CD14-positive monocyte (primary cell): ENCODE results near the gene EGLN1. TPM values are rescaled to one million over a fixed set of nuclear protein-coding genes. Genes with fewer than 3 reads are reported as not detected.

Experiments used
- DNase-seq, 3 donors: peaks; one replicate each; pipeline ENCODE4 v3.0.0-alpha.2; 2011 to 2022
- H2AFZ ChIP-seq: 2 replicates; pipeline ENCODE4 v1.6.0; 2012; ENCODE audit warnings: mild to moderate bottlenecking, low read depth, low read length, inconsistent platforms; ENCODE audit not compliant: insufficient read depth, poor library complexity, severe bottlenecking
- H3K27ac ChIP-seq, 2 donors: 1 replicate in 1 of 2; 2 replicates in 1 of 2; pipeline ENCODE4 v1.5.1; 2012 to 2013; ENCODE audit warnings: low read length in 2 of 2, control low read depth in 1 of 2, inconsistent platforms in 1 of 2, low read depth in 1 of 2, mild to moderate bottlenecking in 1 of 2
- H3K27me3 ChIP-seq, 2 donors: one replicate each; pipeline versions ENCODE4 v1.6.0 to v1.6.1; 2011 to 2013; ENCODE audit warnings: low read length in 2 of 2; ENCODE audit not compliant: control insufficient read depth in 2 of 2, insufficient read depth in 2 of 2
- H3K36me3 ChIP-seq, 2 donors: replicated peaks in 1 of 2; 1 replicate in 1 of 2; 2 replicates in 1 of 2; pipeline versions ENCODE4 v1.5.1 to v1.6.1; 2012 to 2013; ENCODE audit warnings: low read length in 2 of 2, control low read depth in 1 of 2, inconsistent platforms in 1 of 2, mild to moderate bottlenecking in 1 of 2; ENCODE audit not compliant: insufficient read depth in 2 of 2, control insufficient read depth in 1 of 2
- H3K4me1 ChIP-seq, 2 donors: 1 replicate in 1 of 2; 2 replicates in 1 of 2; pipeline versions ENCODE4 v1.5.1 to v1.6.1; 2012 to 2013; ENCODE audit warnings: low read length in 2 of 2, control low read depth in 1 of 2, inconsistent platforms in 1 of 2, mild to moderate bottlenecking in 1 of 2, moderate library complexity in 1 of 2; ENCODE audit not compliant: insufficient read depth in 2 of 2, control insufficient read depth in 1 of 2
- H3K4me2 ChIP-seq: replicated peaks from 2 replicates; pipeline ENCODE3; 2012; ENCODE audit warnings: low read length, moderate library complexity, mild to moderate bottlenecking; ENCODE audit not compliant: poor library complexity, severe bottlenecking; ENCODE audit errors: extremely low read depth
- H3K4me3 ChIP-seq, 3 experiments: fragments of 200-600 bp in 1 of 3; sonication (generic) in 1 of 3; replicated peaks in 1 of 3; 1 replicate in 2 of 3; 2 replicates in 1 of 3; pipeline ENCODE4 v1.5.1; 2011 to 2013; ENCODE audit warnings: low read length in 3 of 3, mild to moderate bottlenecking in 3 of 3, control low read depth in 2 of 3, low read depth in 2 of 3, inconsistent platforms in 1 of 3, moderate library complexity in 1 of 3
- H3K79me2 ChIP-seq: 2 replicates; pipeline ENCODE4 v1.6.0; 2012; ENCODE audit warnings: mild to moderate bottlenecking, control low read depth, inconsistent platforms, low read length, moderate library complexity; ENCODE audit not compliant: insufficient read depth
- H3K9ac ChIP-seq: 2 replicates; pipeline ENCODE4 v1.6.0; 2017; ENCODE audit warnings: low read length, mild to moderate bottlenecking; ENCODE audit not compliant: insufficient read depth, poor library complexity, severe bottlenecking
- H3K9me3 ChIP-seq, 2 donors: replicated peaks in 1 of 2; 1 replicate in 1 of 2; 2 replicates in 1 of 2; pipeline versions ENCODE4 v1.5.1 to v1.6.1; 2012 to 2013; ENCODE audit warnings: low read length in 2 of 2, control low read depth in 1 of 2; ENCODE audit not compliant: control insufficient read depth in 1 of 2, insufficient read depth in 1 of 2
- H4K20me1 ChIP-seq: 2 replicates; pipeline ENCODE4 v1.6.0; 2012; ENCODE audit warnings: mild to moderate bottlenecking, low read length, control low read depth, moderate library complexity; ENCODE audit not compliant: insufficient read depth
- H3K27ac Mint-ChIP-seq, 7 donors: one replicate each; pipeline ENCODE4 v1.8.0; 2020; ENCODE audit warnings: mild to moderate bottlenecking in 7 of 7, mixed read lengths in 7 of 7, moderate library complexity in 6 of 7, inconsistent platforms in 2 of 7
- H3K27me3 Mint-ChIP-seq, 3 donors: one replicate each; pipeline ENCODE4 v1.8.0; 2021 to 2022; ENCODE audit warnings: low read depth in 3 of 3, mild to moderate bottlenecking in 3 of 3, mixed read lengths in 3 of 3, moderate library complexity in 3 of 3, inconsistent platforms in 1 of 3
- H3K36me3 Mint-ChIP-seq, 2 donors: one replicate each; pipeline ENCODE4 v1.8.0; 2020; ENCODE audit warnings: mixed read lengths in 2 of 2, inconsistent platforms in 1 of 2, mild to moderate bottlenecking in 1 of 2
- H3K4me1 Mint-ChIP-seq: one replicate; pipeline ENCODE4 v1.8.0; 2020; ENCODE audit warnings: mild to moderate bottlenecking, mixed read lengths
- H3K4me3 Mint-ChIP-seq, 2 donors: one replicate each; pipeline ENCODE4 v1.8.0; 2020; ENCODE audit warnings: mild to moderate bottlenecking in 2 of 2, mixed read lengths in 2 of 2, moderate library complexity in 1 of 2
- H3K9me3 Mint-ChIP-seq, 7 donors: one replicate each; pipeline ENCODE4 v1.8.0; 2020 to 2022; ENCODE audit warnings: mixed read lengths in 7 of 7, mild to moderate bottlenecking in 6 of 7, moderate library complexity in 6 of 7, inconsistent platforms in 2 of 7
- WGBS: methylation state at CpG from one replicate; pipeline ENCODE4 v1.1.5; 2013; ENCODE audit warnings: missing lambda C conversion rate; ENCODE audit not compliant: insufficient coverage; 5-methylcytosine and 5-hydroxymethylcytosine counted together
- intact Hi-C, 2 donors: fragments of 100-400 bp; cut with micrococcal nuclease; formaldehyde crosslinking; loops; one replicate each; pipeline versions ENCODE4 v1.15.0 to v1.15.1; 2023
- polyA plus RNA-seq, 3 donors: library from polyadenylated mRNA; depleted of rRNA in 1 of 3; unstranded in 2 of 3; stranded (reverse) in 1 of 3; fragments of 300-500 nt in 2 of 3; fragments of >200 nt in 1 of 3; fragmentation: Illumina TruSeq in 2 of 3; gene quantifications; 1 replicate in 2 of 3; 2 replicates in 1 of 3; pipeline ENCODE4 v1.2.3, GENCODE V29; 2012 to 2021
- TF ChIP-seq, protein P1 (sequence below): fragments of 200-600 bp; IDR thresholded peaks from one replicate; pipeline ENCODE4 v1.8.0; 2022; ENCODE audit warnings: antibody characterized with exemption, mild to moderate bottlenecking

Gene EGLN1
- polyA plus RNA-seq, 3 donors = 12.9 to 27.7 (median 23.1) TPM

DNA sequence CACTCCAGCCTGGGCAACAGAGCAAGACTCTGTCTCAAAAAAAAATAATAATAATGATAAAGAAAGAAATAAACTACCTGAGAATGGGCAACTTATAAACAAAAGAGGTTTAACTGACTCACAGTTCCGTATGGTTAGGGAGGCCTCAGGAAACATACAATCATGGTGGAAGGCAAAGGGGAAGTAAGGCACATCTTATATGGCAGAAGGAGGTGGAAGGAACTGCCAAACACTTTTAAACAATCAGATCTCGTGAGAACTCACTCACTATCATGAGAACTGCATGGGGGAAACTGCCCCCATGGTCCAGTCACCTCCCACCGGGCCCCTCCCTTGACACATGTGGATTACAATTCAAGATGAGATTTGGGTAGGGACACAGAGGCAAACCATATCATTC lies 6.3 kb upstream of the EGLN1 start:
- H3K36me3 Mint-ChIP-seq = no peaks in the 10 kb centered on the region
- H3K9me3 Mint-ChIP-seq = peaks cover 7 to 17% (median 16%) of the 10 kb centered on the region in 7 donors
- peaks cover 34 to 54% (median 40%) of the 10 kb centered on the region in 3 donors for H3K27me3 Mint-ChIP-seq
- no peak overlapping the region for H3K27ac Mint-ChIP-seq
- H3K27ac ChIP-seq = no peak overlapping the region
- H2AFZ ChIP-seq = no peak overlapping the region
- no peak overlapping the region for H3K9ac ChIP-seq
- H3K36me3 ChIP-seq = no peaks in the 10 kb centered on the region
- peaks cover 0 to 2% of the 10 kb centered on the region in 2 donors for H3K9me3 ChIP-seq
- no peak overlapping the region for H3K4me3 Mint-ChIP-seq
- H3K79me2 ChIP-seq = no peaks in the 10 kb centered on the region
- peaks cover 15% of the 10 kb centered on the region for H3K4me1 Mint-ChIP-seq
- H4K20me1 ChIP-seq = no peaks in the 10 kb centered on the region
- no peak overlapping the region for H3K4me2 ChIP-seq
- H3K4me3 ChIP-seq = no peak overlapping the region
- H3K4me1 ChIP-seq = peaks cover 6 to 8% of the 10 kb centered on the region in 2 donors
- peaks cover 34 to 52% of the 10 kb centered on the region in 2 donors for H3K27me3 ChIP-seq
- TF ChIP-seq, protein P1, sequence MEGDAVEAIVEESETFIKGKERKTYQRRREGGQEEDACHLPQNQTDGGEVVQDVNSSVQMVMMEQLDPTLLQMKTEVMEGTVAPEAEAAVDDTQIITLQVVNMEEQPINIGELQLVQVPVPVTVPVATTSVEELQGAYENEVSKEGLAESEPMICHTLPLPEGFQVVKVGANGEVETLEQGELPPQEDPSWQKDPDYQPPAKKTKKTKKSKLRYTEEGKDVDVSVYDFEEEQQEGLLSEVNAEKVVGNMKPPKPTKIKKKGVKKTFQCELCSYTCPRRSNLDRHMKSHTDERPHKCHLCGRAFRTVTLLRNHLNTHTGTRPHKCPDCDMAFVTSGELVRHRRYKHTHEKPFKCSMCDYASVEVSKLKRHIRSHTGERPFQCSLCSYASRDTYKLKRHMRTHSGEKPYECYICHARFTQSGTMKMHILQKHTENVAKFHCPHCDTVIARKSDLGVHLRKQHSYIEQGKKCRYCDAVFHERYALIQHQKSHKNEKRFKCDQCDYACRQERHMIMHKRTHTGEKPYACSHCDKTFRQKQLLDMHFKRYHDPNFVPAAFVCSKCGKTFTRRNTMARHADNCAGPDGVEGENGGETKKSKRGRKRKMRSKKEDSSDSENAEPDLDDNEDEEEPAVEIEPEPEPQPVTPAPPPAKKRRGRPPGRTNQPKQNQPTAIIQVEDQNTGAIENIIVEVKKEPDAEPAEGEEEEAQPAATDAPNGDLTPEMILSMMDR = no peak
- no CpG with 5 or more reads among the region's 3 CpGs for WGBS
- intact Hi-C loops = loop anchor here in 1 of 2 donors (10.0 kb wide), 1 partner anchor 106 kb away; no protein-coding TSS in a partner anchor
- peak in 1 of 3 donors; percentile 11 for DNase-seq

DNA sequence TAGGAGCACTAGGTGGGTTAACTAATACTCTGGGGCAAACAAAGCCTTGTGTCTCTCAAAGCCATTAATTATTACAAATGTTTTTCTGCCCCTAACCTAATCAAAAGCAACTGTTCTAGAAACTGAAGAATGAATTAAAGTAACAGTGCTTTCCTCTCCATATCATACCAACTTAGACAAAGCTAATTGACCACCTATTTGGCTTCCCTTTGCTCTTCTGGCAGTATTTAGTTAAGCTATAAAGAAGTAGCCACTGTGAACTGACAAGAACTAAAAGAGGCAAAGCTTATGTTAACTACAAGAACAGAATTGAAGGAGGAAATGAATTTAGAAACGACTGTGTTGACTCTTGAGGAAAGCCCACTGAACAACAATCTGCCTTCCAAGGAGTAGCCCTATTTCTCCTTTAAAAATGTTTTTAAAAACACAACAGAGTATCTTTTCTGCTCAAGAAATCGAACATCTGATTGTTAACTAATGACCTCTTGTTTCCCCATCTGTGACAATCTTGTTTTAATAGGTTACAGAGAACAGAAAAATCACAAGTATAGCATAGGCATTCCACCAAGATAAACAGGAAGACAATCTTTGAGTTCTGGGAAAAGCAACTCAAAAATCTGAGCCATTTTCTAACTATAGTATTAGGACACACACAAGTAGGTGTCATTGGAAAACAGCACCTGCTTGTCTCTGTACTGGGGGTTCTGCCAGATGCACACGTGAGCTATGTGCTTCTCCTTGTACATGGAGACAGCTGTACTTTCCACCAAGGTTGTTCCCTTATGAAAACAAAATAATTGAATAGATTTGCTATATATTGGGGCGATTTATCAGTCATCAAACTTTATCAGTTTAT lies 3.1 kb upstream of the EGLN1 start:
- no peak overlapping the region for H2AFZ ChIP-seq
- peaks cover 0 to 2% of the 10 kb centered on the region in 2 donors for H3K9me3 ChIP-seq
- H3K27me3 ChIP-seq = peaks cover 37 to 56% of the 10 kb centered on the region in 2 donors
- no peak overlapping the region for H3K9ac ChIP-seq
- intact Hi-C loops = loop anchor here (5.0 to 10.0 kb wide), 3 partner anchors 48 to 110 kb away; partner anchors contain the start of genes EXOC8 (in 1 of the 2) and SPRTN (in 1 of the 2)
- DNase-seq = no peak
- Mint-ChIP-seq H3K9me3 (peaks cover 7 to 15% (median 9%) of the 10 kb centered on the region in 7 donors), H3K4me1 (peaks cover 20% of the 10 kb centered on the region), H3K4me3 (peak overlapping the region in 1 of 2 donors; percentile 62), H3K27ac (no peak overlapping the region), H3K27me3 (peaks cover 38 to 49% (median 41%) of the 10 kb centered on the region in 3 donors), H3K36me3 (no peaks in the 10 kb centered on the region)
- H3K4me3 ChIP-seq = no peak overlapping the region
- WGBS = no CpG with 5 or more reads among the region's 4 CpGs
- H3K4me1 ChIP-seq = peaks cover 5 to 13% of the 10 kb centered on the region in 2 donors
- H3K27ac ChIP-seq = no peak overlapping the region
- peaks cover 4% of the 10 kb centered on the region for H4K20me1 ChIP-seq
- TF ChIP-seq, protein P1 = no peak
- peaks cover 14% of the 10 kb centered on the region for H3K79me2 ChIP-seq
- no peaks in the 10 kb centered on the region for H3K36me3 ChIP-seq
- no peak overlapping the region for H3K4me2 ChIP-seq
